ENCODE data around the gene GDPD4.
"Not testable (repeated sequence)": the region's sequence is repeated elsewhere in the genome, so short reads cannot be mapped to it uniquely, and the experiment has no call there.

GDPD4 gene, protein sequence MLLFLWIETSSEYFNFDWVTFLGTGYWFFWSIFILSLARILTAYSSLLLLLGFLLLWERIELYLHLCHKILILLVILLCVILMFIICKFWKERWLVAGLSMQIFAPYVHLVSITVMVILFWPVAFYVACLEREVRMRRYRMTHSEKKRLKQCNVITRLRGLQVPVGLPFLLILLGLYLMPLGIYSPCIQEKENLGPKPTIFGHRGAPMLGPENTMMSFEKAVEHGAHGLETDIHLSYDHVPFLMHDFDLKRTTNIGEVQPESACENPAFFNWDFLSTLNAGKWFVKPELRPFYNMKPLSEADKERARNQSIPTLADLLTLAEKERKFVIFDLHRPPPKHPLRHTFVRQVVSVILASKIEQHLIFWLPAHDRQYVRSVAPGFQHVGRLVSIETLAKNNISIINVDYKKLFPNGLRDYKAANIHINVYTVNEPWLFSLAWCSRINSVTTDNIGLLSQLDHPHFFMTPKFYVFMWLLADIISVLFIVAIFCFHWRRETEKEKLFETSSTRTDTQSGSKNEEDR

DNA sequence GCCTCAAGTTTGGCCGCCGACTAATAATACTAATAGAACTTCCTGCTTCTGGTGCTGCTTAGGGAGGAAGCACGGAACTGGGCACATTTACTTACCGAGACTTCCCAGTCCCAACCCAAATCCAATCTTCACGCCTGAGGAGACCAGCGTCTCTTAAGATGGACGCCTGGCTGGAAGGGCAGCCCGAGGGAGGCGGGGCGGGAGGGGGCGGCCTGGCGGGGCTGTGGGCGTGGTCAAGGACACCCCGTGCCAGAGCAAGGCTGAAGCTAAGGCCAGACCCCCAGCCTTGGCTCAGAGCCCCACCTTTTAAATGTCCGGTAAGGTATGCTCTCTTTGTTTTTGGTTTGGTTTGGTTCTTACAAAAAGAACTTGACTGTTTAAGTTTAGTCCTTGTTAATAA lies at the start of gene GDPD4:
GDPD4 (minus strand) TSS at position 177 of the 400 bp plus-strand sequence. CDS start 16,549 bp downstream, outside the sequence.
- no peak for DNase-seq (ENCODE audit: low read depth)

DNA sequence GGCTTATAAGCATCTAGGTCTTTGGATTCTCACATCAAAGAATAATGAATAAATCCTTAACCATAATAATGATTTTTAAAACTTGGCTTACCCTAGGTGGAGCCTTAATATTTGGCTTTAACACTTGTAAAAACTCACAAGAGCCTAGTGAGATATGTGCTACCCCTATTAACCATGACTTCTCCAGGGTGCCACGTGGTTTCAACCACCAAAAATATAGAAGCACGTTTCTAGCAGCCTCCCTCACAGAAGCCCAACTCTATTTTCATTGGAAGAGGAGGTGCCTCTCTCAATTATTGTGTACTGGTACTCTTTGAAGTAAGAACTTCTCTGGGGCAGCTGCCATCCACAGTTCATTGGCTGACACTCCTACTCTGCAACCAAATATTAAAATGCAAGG lies 46.5 kb upstream of the GDPD4 start:
- no peak for DNase-seq (ENCODE audit: low read depth)

DNA sequence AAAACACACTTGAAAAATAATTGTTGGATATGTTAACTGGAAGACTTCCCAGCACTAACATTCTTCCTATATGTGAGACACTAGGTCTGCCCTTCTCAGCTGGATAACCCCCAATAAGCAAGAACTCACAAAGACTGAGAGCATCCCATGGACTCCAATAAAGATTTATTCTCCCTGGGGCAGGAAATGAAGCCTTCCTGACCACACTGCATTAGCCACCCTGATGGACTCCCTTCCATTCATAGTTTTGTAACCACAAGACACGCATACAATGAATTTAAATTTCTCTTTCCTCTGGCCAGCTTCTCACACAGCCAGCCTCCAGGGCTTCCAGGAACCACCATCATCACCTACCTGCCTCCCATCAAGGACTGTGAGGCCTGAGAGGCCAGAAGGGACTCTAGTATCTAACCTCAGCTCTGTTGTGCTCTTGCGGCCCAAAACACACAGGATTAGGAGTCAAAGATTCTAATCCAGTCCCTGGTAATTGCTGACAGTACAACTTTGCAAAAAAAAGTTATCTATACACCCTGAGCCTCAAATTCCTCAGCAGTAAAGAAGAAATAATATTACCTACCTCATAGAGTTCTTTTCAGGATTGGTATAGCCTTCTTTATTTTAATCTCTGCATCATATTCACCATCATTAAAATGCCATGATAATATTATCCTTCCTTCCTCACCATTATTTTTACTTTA lies 45.6 kb upstream of the GDPD4 start:
- DNase-seq (ENCODE audit: low read depth) = peak; percentile 99

DNA sequence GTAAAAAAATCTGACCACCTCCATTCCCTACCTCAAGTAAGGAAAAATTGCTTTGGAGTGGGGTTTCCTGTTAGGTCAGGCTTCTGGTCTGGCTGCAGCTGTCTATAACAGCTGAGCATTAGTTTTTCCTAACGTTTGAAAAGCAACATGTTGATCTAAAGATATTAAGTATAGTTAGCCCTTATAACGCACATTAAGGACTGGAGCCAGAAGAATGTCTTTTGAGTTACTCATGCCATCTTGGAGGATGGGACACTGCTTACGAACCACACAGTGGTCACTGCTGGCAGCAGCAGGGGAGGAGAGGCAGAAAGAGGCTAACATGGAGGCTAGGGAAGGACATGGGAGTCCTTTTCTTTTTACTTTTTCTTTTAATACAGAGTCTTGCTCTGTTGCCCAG lies 44.1 kb upstream of the GDPD4 start:
- peak; percentile 96 for DNase-seq (ENCODE audit: low read depth)

DNA sequence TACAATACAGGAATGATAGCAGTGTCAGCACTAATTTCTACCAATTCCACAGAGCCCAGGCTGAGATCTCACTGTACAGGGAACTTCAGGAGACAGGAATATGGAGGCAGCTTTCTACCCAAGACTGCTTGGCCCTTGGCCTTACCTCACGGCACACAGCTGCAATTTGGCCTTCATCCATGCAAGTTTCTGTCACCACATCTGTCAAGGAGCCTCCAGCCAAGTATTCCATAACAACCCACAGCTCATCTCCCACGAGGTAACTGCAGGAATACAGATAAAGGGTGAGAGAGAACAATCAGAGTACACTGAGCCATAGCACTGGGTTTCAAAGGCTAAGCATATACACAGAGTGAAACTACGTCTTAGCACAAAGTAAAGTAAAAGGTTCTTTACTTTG lies 39.0 kb upstream of the GDPD4 start:
- no peak for DNase-seq (ENCODE audit: low read depth)

DNA sequence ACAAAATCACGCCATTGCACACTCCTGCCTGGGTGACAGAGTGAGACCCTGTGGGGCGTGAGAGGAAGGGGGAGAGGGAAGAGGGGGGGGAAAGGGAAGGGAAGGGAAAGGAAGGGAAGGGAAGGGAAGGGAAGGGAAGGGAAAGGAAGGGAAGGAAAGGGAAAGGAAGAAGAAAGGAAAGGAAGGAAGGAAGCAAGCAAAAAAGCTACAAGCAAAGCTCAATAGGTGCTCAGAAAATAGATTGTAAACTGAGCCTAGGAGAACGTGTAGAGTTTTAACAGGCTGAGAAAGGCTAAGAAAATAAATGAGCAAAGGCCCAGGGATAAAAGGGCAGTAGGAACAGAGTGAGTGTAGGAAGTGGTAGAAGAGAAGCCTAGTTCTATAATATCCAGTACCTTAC lies 30.8 kb upstream of the GDPD4 start:
- no peak for DNase-seq (ENCODE audit: low read depth)

DNA sequence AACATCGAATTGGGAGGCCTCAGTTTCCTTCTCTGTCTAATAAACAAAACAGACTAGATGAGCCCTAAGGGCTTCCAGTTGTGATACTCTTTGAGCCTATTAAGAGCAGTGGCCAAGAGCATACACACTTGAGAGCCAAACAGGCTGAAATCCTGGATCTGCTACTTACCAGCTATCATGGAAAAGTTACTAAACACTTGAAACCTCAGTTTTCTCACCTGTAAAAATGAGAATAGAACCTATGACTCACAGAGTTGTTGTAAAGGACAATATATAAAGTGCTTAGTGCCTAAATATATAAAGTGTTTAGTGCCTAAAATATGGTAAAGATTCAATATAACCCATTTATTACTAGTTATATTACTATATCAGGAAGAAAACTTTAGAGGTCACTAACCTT lies 23.7 kb upstream of the GDPD4 start:
- DNase-seq (ENCODE audit: low read depth) = no peak

DNA sequence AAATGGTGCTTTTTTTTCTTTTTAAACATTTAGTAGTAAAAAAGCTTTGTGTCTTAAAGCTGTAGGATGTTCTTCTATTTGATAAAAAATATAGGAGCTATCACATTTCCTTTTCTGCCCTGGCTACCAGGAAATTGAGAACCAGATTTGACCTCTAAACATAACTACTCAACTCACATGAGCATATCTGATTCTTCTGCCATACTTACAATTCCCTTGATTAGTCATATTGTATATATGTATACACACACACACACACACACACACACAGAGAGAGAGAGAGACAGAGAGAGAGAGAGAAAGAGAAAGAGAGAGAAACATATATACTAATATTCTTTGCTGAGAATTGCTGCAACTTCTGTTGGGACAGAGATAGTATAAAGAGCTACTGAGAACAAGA lies 23.0 kb upstream of the GDPD4 start:
- peak; percentile 20 for DNase-seq (ENCODE audit: low read depth)

DNA sequence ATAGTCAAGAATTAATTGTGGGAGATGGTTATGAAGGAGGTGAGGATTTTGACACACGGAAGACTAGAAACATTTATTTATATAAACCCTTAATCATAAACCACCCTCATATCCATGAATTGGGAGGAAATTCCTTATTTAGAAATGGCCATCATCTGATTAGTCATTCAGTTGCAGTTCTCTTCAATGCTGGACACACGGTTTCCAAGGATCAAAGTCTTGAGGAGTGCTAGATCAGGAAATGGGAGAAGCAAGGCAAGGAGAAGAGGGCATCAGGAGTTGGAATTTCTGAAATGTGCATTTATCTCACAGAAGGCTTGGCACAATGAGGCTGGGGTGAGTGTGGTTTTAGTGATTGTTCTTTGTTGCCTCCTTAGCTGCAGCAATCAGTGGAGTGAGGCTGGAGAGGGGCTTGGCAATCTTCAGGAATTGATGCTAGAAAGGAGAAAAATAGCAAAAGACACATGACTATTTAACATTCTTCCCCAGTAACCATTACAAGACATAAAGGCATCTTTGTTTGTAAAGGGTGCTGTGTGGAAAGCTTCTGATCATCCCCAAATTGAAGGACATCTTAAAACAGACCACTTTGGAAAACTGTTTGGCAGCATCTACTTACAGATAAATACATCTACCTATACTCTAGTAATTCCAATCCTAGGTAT lies 21.6 kb upstream of the GDPD4 start:
- peak; percentile 62 for DNase-seq (ENCODE audit: low read depth)

DNA sequence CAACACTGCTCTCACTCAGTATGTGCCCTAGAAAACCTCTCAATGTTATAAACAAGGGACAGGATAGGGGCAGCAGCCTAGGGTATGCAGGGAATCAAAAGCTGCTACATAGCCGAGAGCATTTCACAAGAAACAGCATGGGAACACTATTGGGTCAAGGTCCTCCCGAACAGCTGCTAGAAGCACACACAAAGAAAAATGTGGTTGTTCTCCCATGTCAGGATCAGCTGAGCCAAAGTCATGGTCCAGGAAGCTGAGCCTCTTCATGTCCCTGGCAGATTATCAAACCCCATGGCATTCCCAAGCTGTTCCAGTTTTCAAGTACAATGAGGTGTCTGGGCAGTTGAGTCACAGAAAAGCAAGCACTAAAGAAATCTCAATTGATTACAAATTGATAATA lies 21.0 kb upstream of the GDPD4 start:
- peak; percentile 92 for DNase-seq (ENCODE audit: low read depth)

DNA sequence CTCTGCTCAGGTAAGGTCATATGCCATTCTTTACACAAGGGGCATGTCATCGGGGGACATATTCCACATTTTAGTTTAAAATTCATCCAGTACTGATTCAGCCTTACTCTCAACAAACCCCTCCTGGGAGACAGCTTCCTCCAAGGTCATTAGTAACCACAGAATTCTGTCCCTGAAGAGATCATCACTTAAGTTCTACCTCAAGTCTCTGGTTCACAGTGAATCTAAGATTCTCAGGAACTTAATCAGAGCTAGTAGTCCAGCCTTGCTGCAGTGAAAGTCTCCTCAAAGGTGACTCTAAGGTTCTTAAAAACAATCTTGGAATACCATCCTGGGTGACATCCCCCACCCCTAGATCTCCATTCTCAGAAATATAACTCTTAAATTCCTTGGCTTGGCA lies 18.9 kb upstream of the GDPD4 start:
- DNase-seq (ENCODE audit: low read depth) = peak; percentile 51

DNA sequence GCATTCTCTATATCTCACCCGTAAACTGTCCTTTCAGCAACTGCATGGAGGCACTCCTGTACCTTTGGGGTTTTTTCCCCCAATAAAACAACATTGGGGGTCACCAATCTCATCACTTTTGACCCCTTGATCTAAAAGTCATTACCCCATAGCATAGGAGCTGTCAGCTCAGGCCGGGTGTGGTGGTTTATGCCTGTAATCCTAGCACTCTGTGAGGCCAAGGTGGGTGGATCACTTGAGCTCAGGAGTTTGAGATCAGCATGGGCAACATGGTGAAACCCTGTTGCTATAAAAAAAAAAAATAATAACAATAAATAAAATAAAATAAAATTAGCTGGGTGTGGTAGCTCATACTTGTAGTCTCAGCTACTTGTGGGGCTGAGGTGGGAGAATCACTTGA lies 17.1 kb upstream of the GDPD4 start:
- no peak for DNase-seq (ENCODE audit: low read depth)

DNA sequence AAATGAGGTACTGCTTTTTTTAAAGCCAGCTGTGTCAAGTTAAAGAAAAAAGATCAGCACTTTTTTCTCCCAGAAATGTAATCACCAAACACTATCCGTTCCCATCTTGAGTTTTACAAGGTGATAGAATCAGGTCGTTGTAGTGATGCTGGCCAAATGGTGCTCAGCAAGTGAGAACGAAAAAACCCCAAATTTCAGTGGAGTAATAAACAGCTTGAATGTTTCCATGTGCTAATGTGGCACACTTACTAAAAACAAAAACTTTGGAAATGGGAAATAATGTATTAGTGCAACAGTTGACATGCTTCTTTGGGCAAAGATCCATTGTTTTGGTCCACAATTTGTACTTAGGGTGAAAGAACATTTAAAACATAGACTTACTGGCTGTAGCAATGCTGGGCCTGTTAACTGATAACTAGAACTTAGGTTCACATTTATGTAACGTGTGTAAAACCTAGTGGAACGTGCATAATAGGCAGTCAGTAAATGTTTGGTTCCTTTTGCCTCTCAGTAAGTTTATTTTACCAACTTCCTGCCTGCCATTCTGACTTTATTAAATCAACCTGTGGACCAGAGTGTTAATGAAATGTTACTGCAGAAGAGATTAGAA lies 15.4 kb upstream of the GDPD4 start:
- DNase-seq (ENCODE audit: low read depth) = no peak

DNA sequence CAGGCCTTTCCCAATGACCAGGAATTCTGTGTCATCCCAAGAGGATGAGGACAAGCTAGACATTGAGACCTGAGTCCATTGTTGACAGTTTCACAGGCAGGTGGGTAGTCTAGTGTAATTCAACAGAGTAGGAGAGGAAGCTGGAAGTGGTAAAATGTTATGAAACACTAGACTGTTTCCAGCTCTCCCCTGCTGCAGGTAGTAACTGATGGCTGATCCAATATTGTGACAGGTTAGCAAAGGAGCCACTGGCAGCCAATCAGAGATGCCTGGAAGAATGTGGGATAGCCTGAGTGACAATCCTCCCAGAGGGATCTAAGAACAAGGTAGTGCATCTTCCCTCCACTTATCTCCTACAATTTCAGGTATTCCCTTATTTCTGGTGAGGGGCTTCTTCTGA lies 10.6 kb upstream of the GDPD4 start:
- no peak for DNase-seq (ENCODE audit: low read depth)

DNA sequence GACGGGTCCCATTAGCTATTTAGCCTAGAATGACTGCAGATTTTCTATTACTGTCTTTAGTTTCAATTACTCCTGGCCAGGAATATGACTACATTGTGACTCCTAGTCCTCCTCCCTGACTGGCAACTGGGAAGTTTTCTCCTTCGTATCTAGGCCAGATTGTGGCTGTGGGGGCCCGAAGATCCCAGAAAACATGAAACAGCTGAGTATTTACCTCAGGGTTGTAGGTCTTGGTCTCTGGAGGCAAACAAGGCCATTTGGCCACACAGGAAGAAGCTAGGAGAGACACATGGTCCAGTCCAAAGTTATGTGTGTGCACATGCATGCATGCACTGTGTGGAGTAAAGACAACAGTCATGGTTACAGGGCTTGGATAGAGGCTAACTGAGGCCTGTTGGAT lies 10.2 kb upstream of the GDPD4 start:
- no peak for DNase-seq (ENCODE audit: low read depth)

DNA sequence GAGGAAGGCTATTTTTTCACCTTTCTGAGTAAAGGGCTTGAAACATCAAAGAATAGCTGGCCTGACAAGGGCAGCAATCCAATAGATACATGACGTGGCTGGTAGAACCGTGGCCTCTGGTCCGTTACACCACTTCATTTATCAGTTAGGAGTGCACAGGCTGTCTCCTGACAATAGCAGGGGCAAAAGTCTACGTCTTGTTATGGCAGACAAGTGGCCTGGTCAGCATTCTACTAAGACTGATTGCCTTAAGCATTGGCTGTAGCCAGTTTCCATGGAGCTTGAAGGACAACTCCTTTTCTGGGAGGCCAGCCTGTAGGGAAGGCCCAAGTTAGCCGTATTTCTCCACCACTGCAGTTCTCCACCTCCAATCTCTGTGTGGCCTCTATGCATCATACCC lies 9.2 kb upstream of the GDPD4 start:
- DNase-seq (ENCODE audit: low read depth) = no peak

DNA sequence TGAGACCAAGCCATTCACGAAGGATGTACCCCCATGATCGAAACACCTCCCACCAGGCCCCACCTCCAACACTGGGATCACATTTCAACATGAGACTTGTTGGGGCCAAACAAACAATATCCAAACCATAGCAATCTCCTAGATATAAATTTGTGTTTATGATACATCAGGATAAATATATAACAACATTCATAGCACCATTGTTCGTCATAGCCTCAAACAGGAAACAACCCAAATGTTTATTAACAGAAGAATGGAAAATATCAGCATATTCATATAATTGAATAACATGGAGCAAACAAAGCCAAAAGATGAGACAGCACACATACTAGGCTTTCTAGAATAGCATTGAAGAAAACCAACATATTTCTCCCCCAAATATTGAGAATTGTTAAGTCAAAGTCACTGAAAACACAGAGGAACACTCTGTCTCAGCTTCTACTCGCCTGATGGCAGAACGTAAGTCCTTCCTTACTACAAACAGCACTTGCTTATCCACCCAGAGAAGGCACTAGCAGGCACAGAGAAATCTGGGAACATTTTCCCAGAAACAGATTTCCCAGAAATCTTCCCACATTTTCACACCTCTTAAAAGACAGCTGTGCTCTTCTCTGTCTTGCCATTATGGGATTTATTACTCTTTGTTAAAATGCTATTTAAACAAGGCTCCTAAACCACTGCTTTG lies 8.1 kb upstream of the GDPD4 start:
- DNase-seq (ENCODE audit: low read depth) = peak; percentile 14

DNA sequence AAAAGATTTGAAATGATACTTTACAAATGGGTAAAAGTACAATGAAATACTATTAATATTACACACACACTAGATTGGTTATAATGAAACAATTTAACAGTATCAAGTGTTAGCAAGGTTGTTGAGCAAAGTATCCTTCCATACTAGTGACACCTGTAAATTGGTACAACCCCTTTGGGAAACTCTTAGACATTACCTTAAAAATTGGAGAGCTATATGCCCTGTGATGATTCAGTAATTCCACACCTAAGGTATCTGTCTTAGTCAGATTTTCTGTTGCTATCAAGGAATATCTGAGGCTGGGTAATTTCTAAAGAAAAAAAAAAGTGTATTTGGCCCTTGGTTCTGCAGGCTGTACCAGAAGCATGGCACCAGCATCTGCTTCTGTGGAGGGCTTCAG lies 7.4 kb upstream of the GDPD4 start:
- DNase-seq (ENCODE audit: low read depth) = no peak

DNA sequence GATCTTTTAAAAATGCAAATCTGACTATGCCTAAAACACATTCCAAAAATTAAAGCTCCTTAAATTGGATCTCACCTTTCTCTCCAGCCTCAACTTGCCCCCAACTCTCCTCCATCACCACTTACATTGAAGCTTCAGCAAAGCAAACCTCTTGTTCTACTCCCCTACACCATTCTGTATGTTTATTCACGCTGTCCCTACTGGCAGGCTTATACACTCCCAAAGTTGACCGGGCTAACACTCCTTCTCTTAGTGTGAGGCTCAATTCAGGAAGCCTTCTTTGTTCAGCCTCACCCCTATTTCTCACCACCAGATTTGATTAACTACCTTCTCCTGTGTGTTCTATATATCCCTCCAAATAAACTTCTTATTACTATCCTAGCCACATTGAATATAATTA lies 1.8 kb upstream of the GDPD4 start:
- DNase-seq (ENCODE audit: low read depth) = no peak

DNA sequence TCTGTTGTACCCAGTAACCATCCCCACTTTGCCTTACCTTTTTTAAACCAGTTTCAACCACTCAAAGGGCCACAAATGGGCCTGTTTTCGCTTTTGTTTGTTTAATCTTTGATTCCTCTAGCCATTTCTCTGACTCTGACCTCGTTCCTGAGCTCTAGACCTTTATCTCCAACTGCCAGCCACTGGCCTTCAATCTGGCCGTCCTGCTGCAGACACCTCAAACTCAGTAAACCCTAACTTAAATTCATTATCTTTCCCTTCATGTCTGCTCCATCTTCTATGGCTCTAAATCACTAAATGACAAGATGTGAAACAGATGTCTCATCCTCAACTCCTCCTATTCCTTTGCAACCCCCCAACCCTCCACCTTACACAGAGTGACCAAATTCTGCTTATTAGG lies 1.3 kb upstream of the GDPD4 start:
- no peak for DNase-seq (ENCODE audit: low read depth)

DNA sequence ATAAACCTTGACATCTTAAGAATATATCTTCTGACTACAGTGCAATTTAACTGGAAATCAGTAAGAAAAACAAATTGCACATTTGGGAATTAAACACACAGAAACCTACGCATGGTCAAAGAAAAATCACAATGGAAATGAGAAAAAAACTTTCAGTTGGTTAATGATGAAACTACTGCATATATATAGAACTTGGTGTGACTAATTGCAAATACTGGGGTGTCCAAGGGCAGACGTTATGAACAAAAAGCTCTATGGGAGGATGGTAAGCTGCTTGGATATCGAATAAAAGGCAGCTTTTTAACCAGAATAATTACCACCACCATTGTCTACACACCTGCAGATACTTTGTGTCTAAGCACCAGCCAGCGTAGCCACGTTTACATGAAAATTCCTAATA lies 791 bp downstream of the GDPD4 start:
- no peak for DNase-seq (ENCODE audit: low read depth)

DNA sequence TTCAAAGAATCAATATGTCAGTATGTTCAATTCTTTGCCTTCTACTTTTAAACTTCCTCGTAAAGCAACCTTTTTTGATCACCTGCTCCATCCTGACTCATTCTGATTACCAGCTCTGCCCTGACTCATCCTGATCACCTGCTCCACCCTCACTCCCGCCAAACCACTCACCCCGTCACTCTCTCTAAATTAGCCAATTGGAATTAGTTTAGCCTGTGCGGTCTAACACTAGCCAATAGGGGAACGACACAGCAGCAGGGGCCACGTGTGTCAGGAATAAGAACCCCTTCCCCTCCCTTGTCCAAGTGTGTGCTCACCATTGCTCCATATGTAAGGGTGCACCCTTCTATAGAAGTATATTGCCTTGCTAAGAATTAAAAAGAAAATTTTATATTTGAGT lies 1.5 kb downstream of the GDPD4 start:
- not testable (repeated sequence) for DNase-seq (ENCODE audit: low read depth)

All from EH (cell line).